Nucleus accumbens (tissue), 56 donors: Measurements from ENCODE around the gene OGG1.
"Not testable (repeated sequence)": the region's sequence is repeated elsewhere in the genome, so short reads cannot be mapped to it uniquely, and the experiment has no call there.

ENCODE experiments used
- DNase-seq, 56 donors: peaks; one replicate each; lab custom pipeline; 2025; lab: John Stamatoyannopoulos, UW

OGG1 gene

GRCh38 chr3:9760779-9761505, 11.2 kb downstream of the OGG1 start:
- DNase-seq: no peak

- no peak for DNase-seq
Observed at GRCh38 chr3:9761919-9762318, 12.2 kb downstream of the OGG1 start.

- DNase-seq: no peak
Observed at GRCh38 chr3:9762871-9763270, 13.1 kb downstream of the OGG1 start.

GRCh38 chr3:9765865-9766264, 16.1 kb downstream of the OGG1 start:
- no peak for DNase-seq

GRCh38 chr3:9767418-9767817, 17.7 kb downstream of the OGG1 start:
- no peak for DNase-seq

GRCh38 chr3:9768141-9768775, 18.5 kb downstream of the OGG1 start:
- peak in 2 of 56 donors; percentile 8 to 13 for DNase-seq

- peak in 2 of 56 donors; percentile 11 to 45 for DNase-seq
Observed at GRCh38 chr3:9769012-9769411, 19.3 kb downstream of the OGG1 start.

GRCh38 chr3:9769426-9770275, 19.9 kb downstream of the OGG1 start, which contains the start of gene CAMK1:
CAMK1 (minus strand) TSS chr3:9769947; CDS start chr3:9767749, 2,198 bp downstream.
- peak in 52 of 56 donors; percentile 21 to 87 (median 59) for DNase-seq

GRCh38 chr3:9770276-9770812, 20.6 kb downstream of the OGG1 start:
- peak in 48 of 56 donors; percentile 17 to 85 (median 50) for DNase-seq

- not testable (repeated sequence) for DNase-seq
Observed at GRCh38 chr3:9771007-9771406, 21.3 kb downstream of the OGG1 start.

- peak in 5 of 56 donors; percentile 18 to 41 (median 36) for DNase-seq
Observed at GRCh38 chr3:9776896-9777693, 27.3 kb downstream of the OGG1 start.

- DNase-seq: no peak
Observed at GRCh38 chr3:9777694-9778021, 27.9 kb downstream of the OGG1 start.

GRCh38 chr3:9778143-9779074, 28.7 kb downstream of the OGG1 start:
- peak in 19 of 56 donors; percentile 8 to 70 (median 30) for DNase-seq

- DNase-seq: no peak
Observed at GRCh38 chr3:9779075-9779593, 29.4 kb downstream of the OGG1 start.

GRCh38 chr3:9779721-9780457, 30.1 kb downstream of the OGG1 start:
- DNase-seq: peak in 3 of 56 donors; percentile 23 to 35 (median 24)

- no peak for DNase-seq
Observed at GRCh38 chr3:9780458-9780812, 30.7 kb downstream of the OGG1 start.

GRCh38 chr3:9780910-9781309, 31.2 kb downstream of the OGG1 start:
- DNase-seq: no peak

GRCh38 chr3:9781551-9781950, 31.8 kb downstream of the OGG1 start:
- no peak for DNase-seq
